Posterior vena cava (tissue), 2 donors: ENCODE data around the gene BTBD3. TPM values are rescaled to one million over a fixed set of nuclear protein-coding genes. Genes with fewer than 3 reads are reported as not detected.
A peak's percentile ranks its signal among the peaks of the same experiment; 100 is the strongest.

Experiments
- DNase-seq: peaks from one replicate; pipeline ENCODE4 v3.0.0-alpha.2; 2020; ENCODE audit warnings: low spot score
- intact Hi-C, 2 donors: fragments of 100-400 bp; cut with DNase I; formaldehyde crosslinking; loops; one replicate each; pipeline versions ENCODE4 v1.14.1 to v1.14.2; 2022 to 2023
- long read RNA-seq, 2 donors: library from polyadenylated mRNA; unstranded; transcript quantifications; one replicate each; pipeline ENCODE4 v2.0.0, GENCODE V29; 2020 to 2021
- total RNA-seq, 2 donors: library from RNA; stranded (reverse); fragmentation: NEBNext Ultra II Directional; extraction: Animal tissue kit (Norgen Biotek cat#: 25700); gene quantifications; one replicate each; pipeline ENCODE4 v1.2.1, GENCODE V29; 2021
- donor health status: DM: yes; HTN: yes; CAD: no.
- donor health status: DM: yes; HTN: yes; CAD: no.

The BTBD3 gene
- 10 to 100 TPM; 18.4 to 24.8 TPM for total RNA-seq
- long read RNA-seq, donor 1, full-length matches to known transcripts = 2 of 3 reads
- long read RNA-seq, donor 1, partial matches to known transcripts = 0 of 3 reads
- long read RNA-seq, donor 1, other reads (novel, unspliced or antisense) = 1 of 3 reads
- long read RNA-seq, donor 2 = 0 reads

- DNase-seq = no peak
- intact Hi-C loops = no loop called here
Observed at GRCh38 chr20:11917663-11918062, at the start of gene BTBD3. Gene BTBD3, plus strand, starts transcription at chr20:11917893. Its CDS starts 383 bp downstream, at chr20:11918276.

- no peak for DNase-seq
- intact Hi-C loops = no loop called here
Observed at GRCh38 chr20:11869641-11870040, 48.1 kb upstream of the BTBD3 start.

GRCh38 chr20:11870411-11870810, 47.3 kb upstream of the BTBD3 start:
- intact Hi-C loops = no loop called here
- DNase-seq = no peak

GRCh38 chr20:11876555-11876954, 41.1 kb upstream of the BTBD3 start:
- no peak for DNase-seq

GRCh38 chr20:11880680-11881079, 37.0 kb upstream of the BTBD3 start:
- no peak for DNase-seq
- intact Hi-C loops = no loop called here

More at GRCh38 chr20:11876555-11876954, 41.1 kb upstream of the BTBD3 start:
- intact Hi-C loops = no loop called here

GRCh38 chr20:11881449-11881848, 36.2 kb upstream of the BTBD3 start:
- DNase-seq = no peak
- intact Hi-C loops = no loop called here

- intact Hi-C loops = no loop called here
Observed at GRCh38 chr20:11882651-11883050, 35.0 kb upstream of the BTBD3 start.

GRCh38 chr20:11888648-11889047, 29.0 kb upstream of the BTBD3 start:
- no peak for DNase-seq
- intact Hi-C loops = no loop called here

More at GRCh38 chr20:11882651-11883050, 35.0 kb upstream of the BTBD3 start:
- DNase-seq = no peak

GRCh38 chr20:11890331-11891076, 27.2 kb upstream of the BTBD3 start:
- intact Hi-C loops = no loop called here
- peak; percentile 95 for DNase-seq

GRCh38 chr20:11891077-11891775, 26.5 kb upstream of the BTBD3 start:
- intact Hi-C loops = no loop called here

GRCh38 chr20:11891776-11892545, 25.7 kb upstream of the BTBD3 start:
- no peak for DNase-seq
- intact Hi-C loops = no loop called here

More at GRCh38 chr20:11891077-11891775, 26.5 kb upstream of the BTBD3 start:
- DNase-seq = peak; percentile 86

- intact Hi-C loops = no loop called here
- no peak for DNase-seq
Observed at GRCh38 chr20:11894062-11894461, 23.6 kb upstream of the BTBD3 start.

- no peak for DNase-seq
- intact Hi-C loops = no loop called here
Observed at GRCh38 chr20:11895861-11896387, 21.8 kb upstream of the BTBD3 start.

GRCh38 chr20:11901127-11901526, 16.6 kb upstream of the BTBD3 start:
- intact Hi-C loops = no loop called here
- DNase-seq = no peak

- no peak for DNase-seq
- intact Hi-C loops = no loop called here
Observed at GRCh38 chr20:11902285-11902697, 15.4 kb upstream of the BTBD3 start.

- DNase-seq = no peak
- intact Hi-C loops = no loop called here
Observed at GRCh38 chr20:11905460-11906179, 12.1 kb upstream of the BTBD3 start.

- no peak for DNase-seq
- intact Hi-C loops = no loop called here
Observed at GRCh38 chr20:11906626-11907480, 10.8 kb upstream of the BTBD3 start.

GRCh38 chr20:11907621-11908020, 10.1 kb upstream of the BTBD3 start:
- no peak for DNase-seq
- intact Hi-C loops = no loop called here
